HCT116 (cell line): ENCODE measurements around the gene NPR1. TPM values are rescaled to one million over a fixed set of nuclear protein-coding genes. Genes with fewer than 3 reads are reported as not detected.
"Not testable (repeated sequence)": the region's sequence is repeated elsewhere in the genome, so short reads cannot be mapped to it uniquely, and the experiment has no call there.

Experiments used
- ATAC-seq: fragments of 200-7000 bp; cut with Tn5 transposase; 2 replicates; pipeline ENCODE4 v1.9.1; 2020; ENCODE audit warnings: mild to moderate bottlenecking, moderate library complexity
- BruUV-seq: library from RNA; stranded (reverse); fragments of 400-500 nt; replicated peaks from 2 replicates; lab custom pipeline; 2021; lab: Mats Ljungman, UMichigan
- CTCF ChIA-PET: fragments of 300-600 bp; sonication (Branson Sonifier 250); formaldehyde crosslinking; loops from one replicate; lab custom pipeline; 2021; ENCODE audit warnings: antibody characterized with exemption; lab: Charles Lee
- POLR2A ChIA-PET: fragments of 300-600, 350-600 bp; sonication (Branson Sonifier 250); formaldehyde crosslinking; loops from one replicate; lab custom pipeline; 2021; ENCODE audit warnings: antibody characterized with exemption; lab: Charles Lee
- RAD21 ChIA-PET, 2 experiments: fragments of 300-600 bp; sonication (Branson Sonifier 250); formaldehyde crosslinking; loops; one replicate each; lab custom pipeline; 2023; ENCODE audit warnings: low total read pairs in 2 of 2; ENCODE audit not compliant: uncharacterized antibody in 2 of 2, unreplicated experiment in 2 of 2, low non-redundant PET in 1 of 2; lab: Charles Lee
- DNase-seq: peaks from one replicate; pipeline ENCODE4 v3.0.0-alpha.2; 2010; ENCODE audit warnings: low read depth, low spot score
- H2AFZ ChIP-seq: fragments of 200-600 bp; shearing (Covaris generic), sonication (generic); 2 replicates; pipeline ENCODE4 v1.6.1; 2017; ENCODE audit warnings: low read depth, mixed run types, mixed read lengths, antibody characterized with exemption, low read length; ENCODE audit not compliant: poor library complexity, severe bottlenecking
- H3K27ac ChIP-seq: 2 replicates; pipeline ENCODE4 v1.5.1; 2012; ENCODE audit warnings: low read depth, low read length
- H3K27me3 ChIP-seq: fragments of 200-600 bp; sonication (generic); 2 replicates; pipeline ENCODE4 v1.6.1; 2016; ENCODE audit warnings: mixed run types, low read length, mixed read lengths; ENCODE audit not compliant: insufficient read depth
- H3K36me3 ChIP-seq, 2 experiments: fragments of 200-500 bp in 1 of 2; fragments of 200-600 bp in 1 of 2; sonication (Bioruptor generic) in 1 of 2; sonication (generic) in 1 of 2; 2 replicates each; pipeline versions ENCODE4 v1.5.1 to v1.6.1; 2014 to 2016; ENCODE audit warnings: low read length in 2 of 2, inconsistent platforms in 1 of 2, mixed read lengths in 1 of 2, mixed run types in 1 of 2; ENCODE audit not compliant: insufficient read depth in 2 of 2, control insufficient read depth in 1 of 2
- H3K4me1 ChIP-seq, 2 experiments: fragments of 200-600 bp in 1 of 2; sonication (generic) in 1 of 2; 2 replicates each; pipeline versions ENCODE4 v1.5.1 to v1.6.1; 2012 to 2017; ENCODE audit warnings: low read length in 2 of 2, inconsistent platforms in 1 of 2, mild to moderate bottlenecking in 1 of 2, mixed read lengths in 1 of 2, mixed run types in 1 of 2, moderate library complexity in 1 of 2; ENCODE audit not compliant: insufficient read depth in 2 of 2, control insufficient read depth in 1 of 2
- H3K4me2 ChIP-seq: fragments of 200-600 bp; sonication (generic); 2 replicates; pipeline ENCODE4 v1.6.1; 2017; ENCODE audit warnings: mixed run types, low read length, mixed read lengths
- H3K4me3 ChIP-seq, 2 experiments: fragments of 200-600 bp in 1 of 2; sonication (generic) in 1 of 2; replicated peaks in 1 of 2; 2 replicates each; pipeline ENCODE4 v1.5.1; 2011 to 2016; ENCODE audit warnings: low read length in 2 of 2, control low read depth in 1 of 2, low read depth in 1 of 2, mild to moderate bottlenecking in 1 of 2, mixed read lengths in 1 of 2, mixed run types in 1 of 2
- H3K79me2 ChIP-seq: fragments of 200-600 bp; sonication (generic); 2 replicates; pipeline ENCODE4 v1.6.1; 2017; ENCODE audit warnings: mild to moderate bottlenecking, mixed run types, low read length, moderate library complexity, mixed read lengths; ENCODE audit not compliant: insufficient read depth
- H3K9ac ChIP-seq: fragments of 200-600 bp; sonication (generic); 2 replicates; pipeline ENCODE4 v1.6.1; 2016; ENCODE audit warnings: low read length, mixed read lengths
- H3K9me2 ChIP-seq: fragments of 200-600 bp; sonication (generic), shearing (Covaris generic); 2 replicates; pipeline ENCODE4 v1.6.1; 2017; ENCODE audit warnings: mixed run types, mild to moderate bottlenecking, moderate library complexity; ENCODE audit not compliant: insufficient read depth
- H3K9me3 ChIP-seq, 2 experiments: fragments of 200-500 bp in 1 of 2; fragments of 200-600 bp in 1 of 2; sonication (Bioruptor generic) in 1 of 2; sonication (generic) in 1 of 2; 2 replicates each; pipeline ENCODE4 v1.6.1; 2014 to 2017; ENCODE audit warnings: low read length in 2 of 2, mixed read lengths in 2 of 2, inconsistent platforms in 1 of 2, low read depth in 1 of 2, mild to moderate bottlenecking in 1 of 2, mixed run types in 1 of 2, moderate library complexity in 1 of 2; ENCODE audit not compliant: control insufficient read depth in 1 of 2, insufficient read depth in 1 of 2
- H4K20me1 ChIP-seq: fragments of 200-600 bp; sonication (generic), shearing (Covaris generic); 2 replicates; pipeline ENCODE4 v1.6.1; 2017; ENCODE audit warnings: mixed run types, mild to moderate bottlenecking, moderate library complexity; ENCODE audit not compliant: insufficient read depth
- CBX3 ChIP-seq: IDR thresholded peaks from 2 replicates; pipeline ENCODE4 v1.6.1; 2012; ENCODE audit warnings: low read depth
- CEBPB ChIP-seq: IDR thresholded peaks from 2 replicates; pipeline ENCODE4 v1.6.1; 2012; ENCODE audit warnings: low read depth
- EGR1 ChIP-seq: IDR thresholded peaks from 2 replicates; pipeline ENCODE4 v1.6.1; 2012; ENCODE audit warnings: low read depth
- ELF1 ChIP-seq: IDR thresholded peaks from 2 replicates; pipeline ENCODE4 v1.6.1; 2012; ENCODE audit warnings: low read depth, borderline replicate concordance
- EZH2 ChIP-seq: fragments of 200-600 bp; sonication (generic); IDR thresholded peaks from 2 replicates; pipeline ENCODE4 v1.6.1; 2017; ENCODE audit warnings: antibody characterized with exemption, mixed run types
- EZH2phosphoT487 ChIP-seq: fragments of 200-600 bp; IDR thresholded peaks from 2 replicates; pipeline ENCODE4 v1.6.1; 2018; ENCODE audit warnings: antibody characterized with exemption, borderline replicate concordance
- FOSL1 ChIP-seq: IDR thresholded peaks from 2 replicates; pipeline ENCODE4 v1.6.1; 2012; ENCODE audit warnings: low read depth
- POLR2A ChIP-seq: IDR thresholded peaks from 2 replicates; pipeline ENCODE4 v1.7.0; 2011; ENCODE audit warnings: borderline replicate concordance; ENCODE audit not compliant: insufficient read depth, insufficient read length; ENCODE audit errors: extremely low read depth
- POLR2AphosphoS5 ChIP-seq: IDR thresholded peaks from 2 replicates; pipeline ENCODE4 v1.6.1; 2011; ENCODE audit warnings: mild to moderate bottlenecking, low read depth, low read length, moderate library complexity
- RAD21 ChIP-seq: IDR thresholded peaks from 2 replicates; pipeline ENCODE4 v1.6.1; 2012; ENCODE audit warnings: low read depth, mild to moderate bottlenecking
- SIN3A ChIP-seq: IDR thresholded peaks from 2 replicates; pipeline ENCODE4 v1.6.1; 2012; ENCODE audit warnings: low read depth
- SP1 ChIP-seq: IDR thresholded peaks from 2 replicates; pipeline ENCODE4 v1.6.1; 2012; ENCODE audit warnings: low read depth
- TCF7L2 ChIP-seq: IDR thresholded peaks from 2 replicates; pipeline ENCODE4 v1.7.0; 2011; ENCODE audit warnings: borderline replicate concordance, inconsistent platforms; ENCODE audit not compliant: insufficient read depth, insufficient read length; ENCODE audit errors: extremely low read depth
- YY1 ChIP-seq: IDR thresholded peaks from 2 replicates; pipeline ENCODE4 v1.6.1; 2011; ENCODE audit warnings: low read length, low read depth, moderate library complexity, mild to moderate bottlenecking; ENCODE audit not compliant: insufficient replicate concordance; ENCODE audit errors: extremely low read depth
- intact Hi-C: fragments of 100-400 bp; cut with micrococcal nuclease; formaldehyde crosslinking; loops from 2 replicates; pipeline ENCODE4 v1.10.0; 2022
- total RNA-seq: library from RNA; stranded (reverse); gene quantifications from one replicate; pipeline ENCODE4 v1.2.1, GENCODE V29; 2021; ENCODE audit not compliant: unreplicated experiment
- TF ChIP-seq, protein P1 (sequence below), 3 experiments: fragments of 200-600 bp in 1 of 3; sonication (generic) in 1 of 3; IDR thresholded peaks in 2 of 3; conservative IDR thresholded peaks in 1 of 3; 2 replicates each; pipeline ENCODE4 v1.5.1; 2012 to 2017; ENCODE audit warnings: low read depth in 2 of 3, low read length in 2 of 3, antibody characterized with exemption in 1 of 3, borderline replicate concordance in 1 of 3, control low read depth in 1 of 3, mild to moderate bottlenecking in 1 of 3, mixed read lengths in 1 of 3, mixed run types in 1 of 3, moderate library complexity in 1 of 3; ENCODE audit not compliant: insufficient read depth in 1 of 3
- TF ChIP-seq, protein P2 (sequence below): IDR thresholded peaks from 2 replicates; pipeline ENCODE4 v1.6.1; 2012
- TF ChIP-seq, protein P3 (sequence below): IDR thresholded peaks from 2 replicates; pipeline ENCODE4 v1.6.1; 2012; ENCODE audit warnings: low read depth
- TF ChIP-seq, protein P4 (sequence below): IDR thresholded peaks from 2 replicates; pipeline ENCODE4 v1.6.1; 2012

Gene NPR1
- total RNA-seq, 1 experiment from 2014 or later, result 0.07 TPM

DNA sequence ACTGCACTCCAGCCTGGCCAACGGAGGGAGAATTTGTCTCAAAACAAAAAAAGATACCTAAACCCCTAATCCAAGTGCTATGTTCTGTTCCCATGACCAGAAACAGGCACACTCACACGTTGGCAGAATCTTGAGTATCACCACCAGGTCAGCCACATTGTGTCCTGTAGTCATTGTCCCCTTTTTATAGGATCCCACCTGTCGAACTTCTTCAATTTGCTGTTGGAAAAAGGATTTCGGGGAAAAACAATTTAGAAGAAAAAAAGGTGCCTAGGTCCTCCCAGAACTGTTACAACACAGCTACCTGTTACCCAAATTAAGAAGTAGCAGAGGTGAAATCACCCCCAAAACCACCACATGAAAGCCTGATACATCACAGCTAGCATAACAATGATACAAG, 11.0 kb upstream of the NPR1 start:
- Histone ChIP-seq H3K79me2 (peaks cover 67% of the 10 kb centered on the region), H2AFZ (no peak overlapping the region), H3K4me2 (no peak overlapping the region), H3K4me3 (no peak overlapping the region), H3K27me3 (no peaks in the 10 kb centered on the region), H3K9me2 (no peaks in the 10 kb centered on the region), H3K27ac (no peak overlapping the region), H3K9ac (no peak overlapping the region), H3K36me3 (peaks cover 62 to 75% of the 10 kb centered on the region in 2 experiments), H4K20me1 (no peaks in the 10 kb centered on the region), H3K4me1 (peaks cover 10 to 22% of the 10 kb centered on the region in 2 experiments), H3K9me3 (no peaks in the 10 kb centered on the region)
- CTCF ChIA-PET, result no interaction called here
- no peak for ATAC-seq
- POLR2A ChIA-PET, result interaction anchor here (1.6 kb wide), 1 partner anchor 33 kb away, joined by 3 read pairs; no protein-coding TSS in a partner anchor
- BruUV-seq, result no TSS peak
- RAD21 ChIA-PET, result no interaction called here
- DNase-seq, result no peak
- TF ChIP-seq CEBPB (no peak), CBX3 (no peak), YY1 (no peak), FOSL1 (no peak), POLR2A (no peak), TCF7L2 (no peak), EZH2phosphoT487 (no peak), SIN3A (no peak), ELF1 (no peak), POLR2AphosphoS5 (no peak), SP1 (no peak), EGR1 (no peak), EZH2 (no peak), RAD21 (no peak)
- TF ChIP-seq, protein P1, sequence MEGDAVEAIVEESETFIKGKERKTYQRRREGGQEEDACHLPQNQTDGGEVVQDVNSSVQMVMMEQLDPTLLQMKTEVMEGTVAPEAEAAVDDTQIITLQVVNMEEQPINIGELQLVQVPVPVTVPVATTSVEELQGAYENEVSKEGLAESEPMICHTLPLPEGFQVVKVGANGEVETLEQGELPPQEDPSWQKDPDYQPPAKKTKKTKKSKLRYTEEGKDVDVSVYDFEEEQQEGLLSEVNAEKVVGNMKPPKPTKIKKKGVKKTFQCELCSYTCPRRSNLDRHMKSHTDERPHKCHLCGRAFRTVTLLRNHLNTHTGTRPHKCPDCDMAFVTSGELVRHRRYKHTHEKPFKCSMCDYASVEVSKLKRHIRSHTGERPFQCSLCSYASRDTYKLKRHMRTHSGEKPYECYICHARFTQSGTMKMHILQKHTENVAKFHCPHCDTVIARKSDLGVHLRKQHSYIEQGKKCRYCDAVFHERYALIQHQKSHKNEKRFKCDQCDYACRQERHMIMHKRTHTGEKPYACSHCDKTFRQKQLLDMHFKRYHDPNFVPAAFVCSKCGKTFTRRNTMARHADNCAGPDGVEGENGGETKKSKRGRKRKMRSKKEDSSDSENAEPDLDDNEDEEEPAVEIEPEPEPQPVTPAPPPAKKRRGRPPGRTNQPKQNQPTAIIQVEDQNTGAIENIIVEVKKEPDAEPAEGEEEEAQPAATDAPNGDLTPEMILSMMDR (IDR thresholded peaks at IDR 0.05 in 2 of 3, conservative IDR thresholded peaks at IDR 0.05 in 1 of 3; ENCODE audit: borderline replicate concordance in 1 of 3, insufficient read depth in 1 of 3, low read depth in 2 of 3, low read length in 2 of 3), result no peak
- TF ChIP-seq, protein P2, sequence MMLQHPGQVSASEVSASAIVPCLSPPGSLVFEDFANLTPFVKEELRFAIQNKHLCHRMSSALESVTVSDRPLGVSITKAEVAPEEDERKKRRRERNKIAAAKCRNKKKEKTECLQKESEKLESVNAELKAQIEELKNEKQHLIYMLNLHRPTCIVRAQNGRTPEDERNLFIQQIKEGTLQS, result no peak
- TF ChIP-seq, protein P3, sequence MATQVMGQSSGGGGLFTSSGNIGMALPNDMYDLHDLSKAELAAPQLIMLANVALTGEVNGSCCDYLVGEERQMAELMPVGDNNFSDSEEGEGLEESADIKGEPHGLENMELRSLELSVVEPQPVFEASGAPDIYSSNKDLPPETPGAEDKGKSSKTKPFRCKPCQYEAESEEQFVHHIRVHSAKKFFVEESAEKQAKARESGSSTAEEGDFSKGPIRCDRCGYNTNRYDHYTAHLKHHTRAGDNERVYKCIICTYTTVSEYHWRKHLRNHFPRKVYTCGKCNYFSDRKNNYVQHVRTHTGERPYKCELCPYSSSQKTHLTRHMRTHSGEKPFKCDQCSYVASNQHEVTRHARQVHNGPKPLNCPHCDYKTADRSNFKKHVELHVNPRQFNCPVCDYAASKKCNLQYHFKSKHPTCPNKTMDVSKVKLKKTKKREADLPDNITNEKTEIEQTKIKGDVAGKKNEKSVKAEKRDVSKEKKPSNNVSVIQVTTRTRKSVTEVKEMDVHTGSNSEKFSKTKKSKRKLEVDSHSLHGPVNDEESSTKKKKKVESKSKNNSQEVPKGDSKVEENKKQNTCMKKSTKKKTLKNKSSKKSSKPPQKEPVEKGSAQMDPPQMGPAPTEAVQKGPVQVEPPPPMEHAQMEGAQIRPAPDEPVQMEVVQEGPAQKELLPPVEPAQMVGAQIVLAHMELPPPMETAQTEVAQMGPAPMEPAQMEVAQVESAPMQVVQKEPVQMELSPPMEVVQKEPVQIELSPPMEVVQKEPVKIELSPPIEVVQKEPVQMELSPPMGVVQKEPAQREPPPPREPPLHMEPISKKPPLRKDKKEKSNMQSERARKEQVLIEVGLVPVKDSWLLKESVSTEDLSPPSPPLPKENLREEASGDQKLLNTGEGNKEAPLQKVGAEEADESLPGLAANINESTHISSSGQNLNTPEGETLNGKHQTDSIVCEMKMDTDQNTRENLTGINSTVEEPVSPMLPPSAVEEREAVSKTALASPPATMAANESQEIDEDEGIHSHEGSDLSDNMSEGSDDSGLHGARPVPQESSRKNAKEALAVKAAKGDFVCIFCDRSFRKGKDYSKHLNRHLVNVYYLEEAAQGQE, result no peak
- TF ChIP-seq, protein P4, sequence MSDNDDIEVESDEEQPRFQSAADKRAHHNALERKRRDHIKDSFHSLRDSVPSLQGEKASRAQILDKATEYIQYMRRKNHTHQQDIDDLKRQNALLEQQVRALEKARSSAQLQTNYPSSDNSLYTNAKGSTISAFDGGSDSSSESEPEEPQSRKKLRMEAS, result no peak
- intact Hi-C loops, result no loop called here

DNA sequence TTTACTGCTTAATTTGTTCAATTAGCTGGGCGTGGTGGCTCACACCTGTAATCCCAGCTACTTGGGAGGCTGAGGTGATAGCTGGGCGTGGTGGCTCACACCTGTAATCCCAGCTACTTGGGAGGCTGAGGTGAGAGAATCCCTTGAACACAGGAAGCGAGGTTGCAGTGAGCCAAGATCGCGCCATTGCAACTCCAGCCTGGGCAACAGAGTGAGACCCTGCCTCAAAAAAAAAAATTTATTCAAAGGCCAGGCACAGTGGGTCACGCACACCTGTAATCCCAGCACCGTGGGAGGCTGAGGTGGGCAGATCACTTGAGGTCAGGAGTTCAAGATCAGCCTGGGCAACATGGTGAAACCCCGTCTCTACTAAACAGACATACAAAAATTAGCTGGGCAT, 9.8 kb upstream of the NPR1 start:
- CTCF ChIA-PET, H3K9me3 ChIP-seq, RAD21 ChIA-PET, H2AFZ ChIP-seq, H3K27me3 ChIP-seq, H3K4me3 ChIP-seq, BruUV-seq, H3K27ac ChIP-seq, ATAC-seq, H4K20me1 ChIP-seq, intact Hi-C loops, H3K9me2 ChIP-seq, DNase-seq, H3K9ac ChIP-seq: not testable (repeated sequence)
- POLR2A ChIA-PET, result interaction anchor here (0.7 to 1.6 kb wide), 2 partner anchors 10 to 34 kb away, joined by 3 read pairs; no protein-coding TSS in a partner anchor
- Histone ChIP-seq H3K4me2 (peak overlapping the region; percentile 91; the same call in 1 of the 2 replicates), H3K79me2 (peaks cover 67% of the 10 kb centered on the region), H3K4me1 (peaks cover 10 to 24% of the 10 kb centered on the region in 2 experiments), H3K36me3 (peaks cover 51 to 63% of the 10 kb centered on the region in 2 experiments)
